ENCODE measurements around the gene ENTPD2.

ENTPD2 gene

GRCh38 chr9:137095664-137096517 lies 42.0 kb upstream of the ENTPD2 start:
- ChIA-PET CTCF (interaction anchor here (0.7 to 3.8 kb wide), 26 partner anchors 10 to 259 kb away, joined by 3 to 27 read pairs (median 4); partner anchors contain the start of genes DPP7, MAN1B1, RNF224 and SAPCD2), POLR2A (interaction anchor here (0.7 to 1.7 kb wide), 7 partner anchors 9 to 148 kb away, joined by 3 to 13 read pairs (median 4); partner anchors contain the start of genes MAN1B1 and TUBB4B)
- TF ChIP-seq CTCF (IDR thresholded peaks at IDR 0.05; ENCODE audit: control extremely low read depth, extremely low read depth, low read depth, missing control alignments): peak; percentile 71
- peak; percentile 87 for DNase-seq (ENCODE audit: extremely low spot score)

GRCh38 chr9:137089232-137089947 lies 35.5 kb upstream of the ENTPD2 start:
- DNase-seq (ENCODE audit: extremely low spot score): no peak
- no peak for TF ChIP-seq CTCF (IDR thresholded peaks at IDR 0.05; ENCODE audit: control extremely low read depth, extremely low read depth, low read depth, missing control alignments)
- CTCF ChIA-PET: interaction anchor here (1.1 to 2.3 kb wide), 9 partner anchors 21 to 333 kb away, joined by 3 to 7 read pairs (median 4); partner anchors contain the start of genes ANAPC2, EXD3, NPDC1 and RNF224
- POLR2A ChIA-PET: no interaction called here

- no peak for DNase-seq (ENCODE audit: extremely low spot score)
- POLR2A ChIA-PET: no interaction called here
- no peak for TF ChIP-seq CTCF (IDR thresholded peaks at IDR 0.05; ENCODE audit: control extremely low read depth, extremely low read depth, low read depth, missing control alignments)
- CTCF ChIA-PET: interaction anchor here (0.7 to 1.9 kb wide), 7 partner anchors 11 to 334 kb away, joined by 3 to 4 read pairs (median 3); partner anchors contain the start of gene EXD3
Observed at GRCh38 chr9:137088121-137088520, 34.3 kb upstream of the ENTPD2 start.

- TF ChIP-seq CTCF (IDR thresholded peaks at IDR 0.05; ENCODE audit: control extremely low read depth, extremely low read depth, low read depth, missing control alignments): no peak
- no peak for DNase-seq (ENCODE audit: extremely low spot score)
- POLR2A ChIA-PET: interaction anchor here (0.7 to 1.8 kb wide), 6 partner anchors 8 to 290 kb away, joined by 3 to 15 read pairs (median 6); partner anchors contain the start of genes SAPCD2 and TUBB4B
- CTCF ChIA-PET: interaction anchor here (0.9 to 2.9 kb wide), 14 partner anchors 8 to 294 kb away, joined by 3 to 27 read pairs (median 4); partner anchors contain the start of genes AJM1, FBXW5, RNF224 and SAPCD2
Observed at GRCh38 chr9:137087409-137087925, 33.6 kb upstream of the ENTPD2 start.

GRCh38 chr9:137086531-137087408 lies 32.9 kb upstream of the ENTPD2 start, which contains the start of gene MAN1B1:
TSS of gene MAN1B1 (plus strand) at chr9:137086985. CDS start at chr9:137087000, 15 bp downstream.
- ChIA-PET POLR2A (interaction anchor here (0.7 to 1.8 kb wide), 10 partner anchors 9 to 289 kb away, joined by 3 to 15 read pairs (median 4); partner anchors contain the start of genes SAPCD2 and TUBB4B), CTCF (interaction anchor here (0.9 to 2.9 kb wide), 17 partner anchors 9 to 293 kb away, joined by 3 to 27 read pairs (median 4); partner anchors contain the start of genes AJM1, CYSRT1, FBXW5 and NPDC1)
- DNase-seq (ENCODE audit: extremely low spot score): peak; percentile 98
- no peak for TF ChIP-seq CTCF (IDR thresholded peaks at IDR 0.05; ENCODE audit: control extremely low read depth, extremely low read depth, low read depth, missing control alignments)

Measured in GM10248 (cell line).